Fibroblast of skin of right biceps (primary cell): Measurements from ENCODE around the gene DENND1A.
"Not testable (repeated sequence)": the region's sequence is repeated elsewhere in the genome, so short reads cannot be mapped to it uniquely, and the experiment has no call there.

Experiments
- DNase-seq: peaks from one replicate; pipeline ENCODE4 v3.0.0-alpha.2; 2013

Gene DENND1A

GRCh38 chr9:123441769-123442168, 488.2 kb downstream of the DENND1A start:
- no peak for DNase-seq

GRCh38 chr9:123440256-123440655, 489.7 kb downstream of the DENND1A start:
- DNase-seq: no peak

GRCh38 chr9:123438821-123439220, 491.1 kb downstream of the DENND1A start:
- DNase-seq: peak; percentile 29

GRCh38 chr9:123438321-123438720, 491.6 kb downstream of the DENND1A start:
- peak; percentile 29 for DNase-seq

- no peak for DNase-seq
Measured at GRCh38 chr9:123437201-123437600, 492.7 kb downstream of the DENND1A start.

GRCh38 chr9:123435471-123435870, 494.5 kb downstream of the DENND1A start:
- DNase-seq: no peak

GRCh38 chr9:123434619-123435240, 495.2 kb downstream of the DENND1A start:
- DNase-seq: peak; percentile 3

GRCh38 chr9:123432331-123433236, 497.3 kb downstream of the DENND1A start:
- DNase-seq: no peak

- no peak for DNase-seq
Measured at GRCh38 chr9:123431581-123431980, 498.3 kb downstream of the DENND1A start.

- DNase-seq: not testable (repeated sequence)
Measured at GRCh38 chr9:123428450-123428849, 501.5 kb downstream of the DENND1A start.

GRCh38 chr9:123426406-123426805, 503.5 kb downstream of the DENND1A start:
- DNase-seq: no peak

GRCh38 chr9:123425836-123426365, 504.0 kb downstream of the DENND1A start:
- DNase-seq: no peak

GRCh38 chr9:123425261-123425821, 504.6 kb downstream of the DENND1A start:
- no peak for DNase-seq

- DNase-seq: no peak
Measured at GRCh38 chr9:123424552-123425225, 505.2 kb downstream of the DENND1A start.

- no peak for DNase-seq
Measured at GRCh38 chr9:123424131-123424530, 505.8 kb downstream of the DENND1A start.

- no peak for DNase-seq
Measured at GRCh38 chr9:123423311-123423640, 506.6 kb downstream of the DENND1A start.

- no peak for DNase-seq
Measured at GRCh38 chr9:123422635-123423310, 507.2 kb downstream of the DENND1A start.

GRCh38 chr9:123421801-123422455, 508.0 kb downstream of the DENND1A start:
- DNase-seq: no peak

GRCh38 chr9:123421186-123421585, 508.7 kb downstream of the DENND1A start:
- no peak for DNase-seq

- DNase-seq: no peak
Measured at GRCh38 chr9:123420592-123421111, 509.3 kb downstream of the DENND1A start.

- DNase-seq: no peak
Measured at GRCh38 chr9:123419721-123420591, 510.0 kb downstream of the DENND1A start.
